ENCODE data around the gene FN1.

DNA sequence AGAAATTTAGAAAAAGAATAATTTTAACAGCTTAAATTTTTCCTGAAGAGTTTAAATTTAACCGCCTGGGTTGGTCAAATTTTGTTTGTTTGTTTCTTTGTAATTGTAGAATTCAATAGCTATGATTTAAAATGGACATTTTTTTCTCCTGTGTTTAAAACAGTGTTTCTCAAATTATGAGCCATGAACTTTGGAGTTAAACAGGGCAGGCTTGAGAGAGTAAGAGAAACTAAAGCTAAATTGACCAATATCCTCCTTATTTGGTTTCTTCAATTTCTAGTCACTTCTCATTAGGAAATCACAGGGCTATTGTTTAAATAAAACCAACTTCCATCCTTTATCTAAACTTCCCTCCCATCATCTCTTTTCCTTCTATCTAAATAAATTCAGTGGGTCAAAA is 21.9 kb downstream of the FN1 start:
- TF ChIP-seq GATA2 (IDR thresholded peaks at IDR 0.05; ENCODE audit: low read depth, low read length) (no peak), GATA3 (IDR thresholded peaks at IDR 0.05; ENCODE audit: low read depth, low read length) (no peak)

Data from SH-SY5Y (cell line).